Left hindlimb (tissue), 1 donor: ENCODE measurements around the gene DGKG.

ENCODE experiments used
- DNase-seq: peaks from one replicate; pipeline ENCODE4 v3.0.0-alpha.2; 2018

DGKG gene

GRCh38 chr3:186132487-186132886 lies 229.5 kb downstream of the DGKG start:
- no peak for DNase-seq

GRCh38 chr3:186129206-186129605 lies 232.8 kb downstream of the DGKG start:
- DNase-seq, result no peak

- DNase-seq, result no peak
Observed at GRCh38 chr3:186128158-186128557, 233.9 kb downstream of the DGKG start.

GRCh38 chr3:186127463-186127862 lies 234.6 kb downstream of the DGKG start:
- DNase-seq, result no peak

- DNase-seq, result no peak
Observed at GRCh38 chr3:186125118-186125517, 236.9 kb downstream of the DGKG start.

GRCh38 chr3:186124592-186124991 lies 237.4 kb downstream of the DGKG start:
- no peak for DNase-seq

- no peak for DNase-seq
Observed at GRCh38 chr3:186123012-186123411, 239.0 kb downstream of the DGKG start.

GRCh38 chr3:186121968-186122367 lies 240.1 kb downstream of the DGKG start:
- DNase-seq, result no peak

GRCh38 chr3:186121278-186121677 lies 240.8 kb downstream of the DGKG start:
- DNase-seq, result no peak

- no peak for DNase-seq
Observed at GRCh38 chr3:186119499-186119898, 242.5 kb downstream of the DGKG start.

GRCh38 chr3:186118692-186119091 lies 243.3 kb downstream of the DGKG start:
- no peak for DNase-seq

- DNase-seq, result no peak
Observed at GRCh38 chr3:186117521-186118134, 244.4 kb downstream of the DGKG start.

GRCh38 chr3:186115239-186115996 lies 246.6 kb downstream of the DGKG start:
- no peak for DNase-seq

- DNase-seq, result no peak
Observed at GRCh38 chr3:186110975-186111974, 250.8 kb downstream of the DGKG start.

GRCh38 chr3:186109897-186110803 lies 251.9 kb downstream of the DGKG start:
- peak; percentile 52 for DNase-seq

GRCh38 chr3:186108941-186109865 lies 252.8 kb downstream of the DGKG start, which contains the start of gene ETV5:
TSS of gene ETV5 (minus strand) at chr3:186109089. CDS start at chr3:186105868, 3,221 bp downstream.
- peak; percentile 100 for DNase-seq

GRCh38 chr3:186108106-186108940 lies 253.7 kb downstream of the DGKG start:
- peak; percentile 74 for DNase-seq

- peak; percentile 82 for DNase-seq
Observed at GRCh38 chr3:186107215-186108105, 254.6 kb downstream of the DGKG start.

GRCh38 chr3:186105543-186105942 lies 256.5 kb downstream of the DGKG start:
- DNase-seq, result no peak
